GM21825 (cell line): ENCODE results near the gene PATJ.
A peak's percentile ranks its signal among the peaks of the same experiment; 100 is the strongest.
"Not testable (repeated sequence)": the region's sequence is repeated elsewhere in the genome, so short reads cannot be mapped to it uniquely, and the experiment has no call there.

ENCODE experiments used
- ATAC-seq: cut with Tn5 transposase; IDR thresholded peaks from one replicate; pipeline ENCODE4 v1.9.1; 2021; ENCODE audit warnings: mild to moderate bottlenecking, moderate library complexity; ENCODE audit not compliant: unreplicated experiment

PATJ gene

GRCh38 chr1:61819421-61819820 lies 77.1 kb downstream of the PATJ start:
- no peak for ATAC-seq

GRCh38 chr1:61825393-61825792 lies 83.1 kb downstream of the PATJ start:
- no peak for ATAC-seq

GRCh38 chr1:61828805-61829204 lies 86.5 kb downstream of the PATJ start:
- no peak for ATAC-seq

GRCh38 chr1:61836649-61837048 lies 94.4 kb downstream of the PATJ start:
- no peak for ATAC-seq

- not testable (repeated sequence) for ATAC-seq
Observed at GRCh38 chr1:61837607-61838006, 95.3 kb downstream of the PATJ start.

- ATAC-seq: no peak
Observed at GRCh38 chr1:61839679-61840078, 97.4 kb downstream of the PATJ start.

GRCh38 chr1:61842036-61842435 lies 99.8 kb downstream of the PATJ start:
- ATAC-seq: no peak

GRCh38 chr1:61842863-61843514 lies 100.7 kb downstream of the PATJ start:
- no peak for ATAC-seq

- no peak for ATAC-seq
Observed at GRCh38 chr1:61844006-61844405, 101.7 kb downstream of the PATJ start.

GRCh38 chr1:61844664-61845063 lies 102.4 kb downstream of the PATJ start:
- not testable (repeated sequence) for ATAC-seq

GRCh38 chr1:61851235-61851634 lies 109.0 kb downstream of the PATJ start:
- no peak for ATAC-seq

- peak; percentile 60 for ATAC-seq
Observed at GRCh38 chr1:61851849-61852669, 109.8 kb downstream of the PATJ start.

- no peak for ATAC-seq
Observed at GRCh38 chr1:61852670-61853015, 110.4 kb downstream of the PATJ start.

GRCh38 chr1:61853583-61853982 lies 111.3 kb downstream of the PATJ start:
- ATAC-seq: no peak

- ATAC-seq: no peak
Observed at GRCh38 chr1:61864489-61864888, 122.2 kb downstream of the PATJ start.

GRCh38 chr1:61865646-61866220 lies 123.5 kb downstream of the PATJ start:
- no peak for ATAC-seq

- ATAC-seq: no peak
Observed at GRCh38 chr1:61869691-61870109, 127.4 kb downstream of the PATJ start.

GRCh38 chr1:61872206-61872605 lies 129.9 kb downstream of the PATJ start:
- ATAC-seq: no peak

- ATAC-seq: no peak
Observed at GRCh38 chr1:61873581-61873980, 131.3 kb downstream of the PATJ start.

GRCh38 chr1:61873994-61874393 lies 131.7 kb downstream of the PATJ start:
- no peak for ATAC-seq

- ATAC-seq: no peak
Observed at GRCh38 chr1:61875198-61875597, 132.9 kb downstream of the PATJ start.

- not testable (repeated sequence) for ATAC-seq
Observed at GRCh38 chr1:61879887-61880474, 137.7 kb downstream of the PATJ start.
